ENCODE data around the gene NEMP1.

NEMP1 gene

GRCh38 chr12:57116580-57117281 is 38.1 kb upstream of the NEMP1 start:
- H3K36me3 ChIP-seq (ENCODE audit: insufficient read depth, low read length), result no peaks in the 10 kb centered on the region
- peaks cover 8% of the 10 kb centered on the region for H3K4me1 ChIP-seq (ENCODE audit: insufficient read depth, low read length)
- no peaks in the 10 kb centered on the region for H3K9me3 ChIP-seq (ENCODE audit: low read length)
- no peaks in the 10 kb centered on the region for H3K27me3 ChIP-seq (ENCODE audit: control insufficient read depth in 1 of 2, insufficient read depth in 2 of 2, low read length in 2 of 2)
- no peak overlapping the region for H3K4me3 ChIP-seq (ENCODE audit: low read depth in 1 of 2, low read length in 2 of 2)
- H3K27ac ChIP-seq (ENCODE audit: low read depth, low read length), result no peak overlapping the region
- H3K9ac ChIP-seq (ENCODE audit: low read length), result no peak overlapping the region

- peak overlapping the region; percentile 16 to 82 for H3K4me3 ChIP-seq (ENCODE audit: low read depth in 1 of 2, low read length in 2 of 2)
- H3K9me3 ChIP-seq (ENCODE audit: low read length), result no peaks in the 10 kb centered on the region
- peak overlapping the region; percentile 92 for H3K9ac ChIP-seq (ENCODE audit: low read length)
- no peaks in the 10 kb centered on the region for H3K27me3 ChIP-seq (ENCODE audit: control insufficient read depth in 1 of 2, insufficient read depth in 2 of 2, low read length in 2 of 2)
- peaks cover 29% of the 10 kb centered on the region for H3K4me1 ChIP-seq (ENCODE audit: insufficient read depth, low read length)
- H3K27ac ChIP-seq (ENCODE audit: low read depth, low read length), result peak overlapping the region; percentile 89
- peaks cover 6% of the 10 kb centered on the region for H3K36me3 ChIP-seq (ENCODE audit: insufficient read depth, low read length)
These were observed 34.1 kb upstream of the NEMP1 start for GRCh38 chr12:57112492-57113294.

- Histone ChIP-seq H3K9ac (ENCODE audit: low read length) (peak within 1 kb of the TSS; percentile 92), H3K9me3 (ENCODE audit: low read length) (no peaks in the 10 kb centered on the region), H3K4me3 (ENCODE audit: low read depth in 1 of 2, low read length in 2 of 2) (peak within 1 kb of the TSS; percentile 70 to 82), H3K27me3 (ENCODE audit: control insufficient read depth in 1 of 2, insufficient read depth in 2 of 2, low read length in 2 of 2) (no peaks in the 10 kb centered on the region), H3K27ac (ENCODE audit: low read depth, low read length) (peak within 1 kb of the TSS; percentile 89), H3K4me1 (ENCODE audit: insufficient read depth, low read length) (peaks cover 34% of the 10 kb centered on the region), H3K36me3 (ENCODE audit: insufficient read depth, low read length) (peaks cover 21% of the 10 kb centered on the region)
These were observed 32.6 kb upstream of the NEMP1 start, which contains the start of gene STAT6 for GRCh38 chr12:57111031-57111734. TSS of gene STAT6 (minus strand) at chr12:57111362. CDS start at chr12:57108278, 3,084 bp downstream.

- H3K9ac ChIP-seq (ENCODE audit: low read length), result peak overlapping the region; percentile 92
- H3K9me3 ChIP-seq (ENCODE audit: low read length), result no peaks in the 10 kb centered on the region
- peaks cover 34% of the 10 kb centered on the region for H3K4me1 ChIP-seq (ENCODE audit: insufficient read depth, low read length)
- peak overlapping the region; percentile 89 for H3K27ac ChIP-seq (ENCODE audit: low read depth, low read length)
- no peaks in the 10 kb centered on the region for H3K27me3 ChIP-seq (ENCODE audit: control insufficient read depth in 1 of 2, insufficient read depth in 2 of 2, low read length in 2 of 2)
- peak overlapping the region; percentile 70 to 82 for H3K4me3 ChIP-seq (ENCODE audit: low read depth in 1 of 2, low read length in 2 of 2)
- peaks cover 29% of the 10 kb centered on the region for H3K36me3 ChIP-seq (ENCODE audit: insufficient read depth, low read length)
These were observed 31.8 kb upstream of the NEMP1 start for GRCh38 chr12:57110104-57111030.

- H3K27me3 ChIP-seq (ENCODE audit: control insufficient read depth in 1 of 2, insufficient read depth in 2 of 2, low read length in 2 of 2), result no peaks in the 10 kb centered on the region
- H3K36me3 ChIP-seq (ENCODE audit: insufficient read depth, low read length), result peaks cover 38% of the 10 kb centered on the region
- no peaks in the 10 kb centered on the region for H3K9me3 ChIP-seq (ENCODE audit: low read length)
- H3K4me1 ChIP-seq (ENCODE audit: insufficient read depth, low read length), result peaks cover 34% of the 10 kb centered on the region
- H3K9ac ChIP-seq (ENCODE audit: low read length), result peak overlapping the region; percentile 92
- peak overlapping the region; percentile 70 to 82 for H3K4me3 ChIP-seq (ENCODE audit: low read depth in 1 of 2, low read length in 2 of 2)
- H3K27ac ChIP-seq (ENCODE audit: low read depth, low read length), result peak overlapping the region; percentile 89
These were observed 30.9 kb upstream of the NEMP1 start for GRCh38 chr12:57109207-57110103.

GRCh38 chr12:57107456-57108155 is 29.0 kb upstream of the NEMP1 start:
- H3K27ac ChIP-seq (ENCODE audit: low read depth, low read length), result no peak overlapping the region
- no peak overlapping the region for H3K9ac ChIP-seq (ENCODE audit: low read length)
- H3K27me3 ChIP-seq (ENCODE audit: control insufficient read depth in 1 of 2, insufficient read depth in 2 of 2, low read length in 2 of 2), result no peaks in the 10 kb centered on the region
- H3K9me3 ChIP-seq (ENCODE audit: low read length), result no peaks in the 10 kb centered on the region
- H3K4me3 ChIP-seq (ENCODE audit: low read depth in 1 of 2, low read length in 2 of 2), result no peak overlapping the region
- peaks cover 50% of the 10 kb centered on the region for H3K36me3 ChIP-seq (ENCODE audit: insufficient read depth, low read length)
- peaks cover 33% of the 10 kb centered on the region for H3K4me1 ChIP-seq (ENCODE audit: insufficient read depth, low read length)

- Histone ChIP-seq H3K4me3 (ENCODE audit: low read depth in 1 of 2, low read length in 2 of 2) (no peak overlapping the region), H3K9me3 (ENCODE audit: low read length) (no peaks in the 10 kb centered on the region), H3K36me3 (ENCODE audit: insufficient read depth, low read length) (peaks cover 57% of the 10 kb centered on the region), H3K4me1 (ENCODE audit: insufficient read depth, low read length) (peaks cover 26% of the 10 kb centered on the region), H3K27ac (ENCODE audit: low read depth, low read length) (peak overlapping the region; percentile 16), H3K9ac (ENCODE audit: low read length) (no peak overlapping the region), H3K27me3 (ENCODE audit: control insufficient read depth in 1 of 2, insufficient read depth in 2 of 2, low read length in 2 of 2) (no peaks in the 10 kb centered on the region)
These were observed 27.6 kb upstream of the NEMP1 start for GRCh38 chr12:57106021-57106708.

- Histone ChIP-seq H3K4me1 (ENCODE audit: insufficient read depth, low read length) (peaks cover 25% of the 10 kb centered on the region), H3K36me3 (ENCODE audit: insufficient read depth, low read length) (peaks cover 60% of the 10 kb centered on the region), H3K4me3 (ENCODE audit: low read depth in 1 of 2, low read length in 2 of 2) (no peak overlapping the region), H3K9ac (ENCODE audit: low read length) (no peak overlapping the region), H3K27ac (ENCODE audit: low read depth, low read length) (no peak overlapping the region), H3K9me3 (ENCODE audit: low read length) (no peaks in the 10 kb centered on the region), H3K27me3 (ENCODE audit: control insufficient read depth in 1 of 2, insufficient read depth in 2 of 2, low read length in 2 of 2) (no peaks in the 10 kb centered on the region)
These were observed 26.6 kb upstream of the NEMP1 start for GRCh38 chr12:57105011-57105753.
